ENCODE data around the gene IFI27L1. TPM values are rescaled to one million over a fixed set of nuclear protein-coding genes. Genes with fewer than 3 reads are reported as not detected.

The IFI27L1 gene
- total and polyA plus RNA-seq, 7 donors, result 6.5 to 15.0 (median 10.4) TPM

- Histone ChIP-seq H3K27ac (peak overlapping the region; percentile 98), H3K4me1 (peaks cover 48% of the 10 kb centered on the region), H3K4me3 (peak overlapping the region; percentile 87), H3K27me3 (ENCODE audit: insufficient read depth in 3 of 3, low read length in 2 of 3) (no peaks in the 10 kb centered on the region), H3K36me3 (ENCODE audit: insufficient read depth in 1 of 2, low read depth in 1 of 2) (peaks cover 0 to 28% of the 10 kb centered on the region in 2 donors), H3K9me3 (peaks cover 6% of the 10 kb centered on the region)
- WGBS, 3 donors, result 3 to 4% (median 4%) methylated on average over 15 of the region's 15 CpGs
- intact Hi-C loops (cut with DNase I), result loop anchor here in 1 of 2 donors (5.0 kb wide), 1 partner anchor 57 kb away; no protein-coding TSS in a partner anchor
- ATAC-seq, result peak in 3 of 4 donors; percentile 65 to 78 (median 69)
- TF ChIP-seq CTCF (IDR thresholded peaks at IDR 0.05), result no peak
- no peak for DNase-seq
Measured at GRCh38 chr14:94079891-94080620, 1.1 kb upstream of the IFI27L1 start.

- 1 to 2% (median 1%) methylated on average over 19 of the region's 19 CpGs for WGBS, 3 donors
- no peaks in the 10 kb centered on the region for H3K9me3 ChIP-seq
- peak overlapping the region; percentile 87 for H3K4me3 ChIP-seq
- peaks cover 44% of the 10 kb centered on the region for H3K4me1 ChIP-seq
- ATAC-seq, result peak in 1 of 4 donors; percentile 17
- TF ChIP-seq CTCF (IDR thresholded peaks at IDR 0.05), result no peak
- peak overlapping the region; percentile 98 for H3K27ac ChIP-seq
- DNase-seq, result no peak
- intact Hi-C loops (cut with DNase I), result loop anchor here in 1 of 2 donors (5.0 kb wide), 1 partner anchor 56 kb away; no protein-coding TSS in a partner anchor
- peaks cover 0 to 28% of the 10 kb centered on the region in 2 donors for H3K36me3 ChIP-seq (ENCODE audit: insufficient read depth in 1 of 2, low read depth in 1 of 2)
- H3K27me3 ChIP-seq (ENCODE audit: insufficient read depth in 3 of 3, low read length in 2 of 3), result no peaks in the 10 kb centered on the region
Measured at GRCh38 chr14:94081386-94081820, 293 bp downstream of the IFI27L1 start.

GRCh38 chr14:94087891-94088290 lies 6.8 kb downstream of the IFI27L1 start:
- WGBS, 3 donors, result 72 to 96% (median 74%) methylated on average over 4 of the region's 4 CpGs
- Histone ChIP-seq H3K27ac (no peak overlapping the region), H3K27me3 (ENCODE audit: insufficient read depth in 3 of 3, low read length in 2 of 3) (no peaks in the 10 kb centered on the region), H3K36me3 (ENCODE audit: insufficient read depth in 1 of 2, low read depth in 1 of 2) (no peaks in the 10 kb centered on the region), H3K4me1 (no peaks in the 10 kb centered on the region), H3K9me3 (no peaks in the 10 kb centered on the region), H3K4me3 (no peak overlapping the region)
- intact Hi-C loops (cut with DNase I), result no loop called here
- ATAC-seq, result no peak
- DNase-seq, result no peak
- no peak for TF ChIP-seq CTCF (IDR thresholded peaks at IDR 0.05)

DNA sequence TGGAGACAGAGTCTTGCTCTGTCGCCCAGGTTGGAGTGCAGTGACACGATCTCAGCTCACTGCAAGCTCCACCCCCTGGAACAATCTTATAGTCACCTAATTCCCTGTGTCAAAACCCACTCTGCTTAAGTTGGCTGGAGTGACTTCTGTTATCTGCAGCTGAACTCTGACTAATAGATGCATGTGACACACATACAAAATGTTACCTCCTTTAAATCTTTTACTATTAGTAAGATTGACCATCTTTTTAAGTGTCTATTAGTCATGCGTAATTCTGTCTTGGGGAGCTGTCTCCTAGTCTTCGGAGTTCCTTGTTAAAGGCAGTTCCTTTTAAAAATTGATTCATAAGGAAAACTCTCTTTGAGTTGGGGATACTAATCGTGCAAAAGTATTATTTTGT lies 7.4 kb downstream of the IFI27L1 start:
- H3K36me3 ChIP-seq (ENCODE audit: insufficient read depth in 1 of 2, low read depth in 1 of 2), result no peaks in the 10 kb centered on the region
- H3K27me3 ChIP-seq (ENCODE audit: insufficient read depth in 3 of 3, low read length in 2 of 3), result no peaks in the 10 kb centered on the region
- no peaks in the 10 kb centered on the region for H3K9me3 ChIP-seq
- H3K4me3 ChIP-seq, result no peak overlapping the region
- no peak overlapping the region for H3K27ac ChIP-seq
- no peaks in the 10 kb centered on the region for H3K4me1 ChIP-seq
- DNase-seq (no peak), ATAC-seq (no peak)
- 85 to 89% (median 87%) methylated on average over 5 of the region's 5 CpGs for WGBS, 3 donors
- no peak for TF ChIP-seq CTCF (IDR thresholded peaks at IDR 0.05)
- intact Hi-C loops (cut with DNase I), result no loop called here

All from psoas muscle (tissue), 8 donors.